GM18867 (cell line): ENCODE data around the gene FGF11.
A peak's percentile ranks its signal among the peaks of the same experiment; 100 is the strongest.
"Not testable (repeated sequence)": the region's sequence is repeated elsewhere in the genome, so short reads cannot be mapped to it uniquely, and the experiment has no call there.

ENCODE experiments used
- ATAC-seq: cut with Tn5 transposase; IDR thresholded peaks from one replicate; pipeline ENCODE4 v1.9.1; 2021; ENCODE audit warnings: mild to moderate bottlenecking, moderate library complexity; ENCODE audit not compliant: unreplicated experiment

Gene FGF11

GRCh38 chr17:7478276-7479212 lies 39.2 kb downstream of the FGF11 start:
- no peak for ATAC-seq

- ATAC-seq: no peak
These were observed 40.1 kb downstream of the FGF11 start, which contains the start of gene ZBTB4 for GRCh38 chr17:7479213-7480088. Gene ZBTB4 (minus strand): TSS chr17:7479631. CDS start chr17:7466801, 12,830 bp downstream.

DNA sequence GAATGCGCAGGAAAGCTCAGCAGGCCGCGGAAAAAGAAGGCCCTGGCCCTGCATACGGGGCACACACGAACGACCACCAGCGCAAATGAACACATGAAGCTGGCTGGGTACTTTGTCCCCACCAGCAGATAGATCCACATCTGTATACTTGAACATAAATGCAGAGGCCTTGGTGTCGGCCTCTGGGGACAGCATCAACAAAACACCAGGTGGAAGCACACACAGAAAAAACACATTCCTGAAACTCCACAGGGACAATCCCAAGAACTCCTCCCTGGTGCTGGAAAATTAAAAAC lies 40.7 kb downstream of the FGF11 start:
- ATAC-seq: no peak

DNA sequence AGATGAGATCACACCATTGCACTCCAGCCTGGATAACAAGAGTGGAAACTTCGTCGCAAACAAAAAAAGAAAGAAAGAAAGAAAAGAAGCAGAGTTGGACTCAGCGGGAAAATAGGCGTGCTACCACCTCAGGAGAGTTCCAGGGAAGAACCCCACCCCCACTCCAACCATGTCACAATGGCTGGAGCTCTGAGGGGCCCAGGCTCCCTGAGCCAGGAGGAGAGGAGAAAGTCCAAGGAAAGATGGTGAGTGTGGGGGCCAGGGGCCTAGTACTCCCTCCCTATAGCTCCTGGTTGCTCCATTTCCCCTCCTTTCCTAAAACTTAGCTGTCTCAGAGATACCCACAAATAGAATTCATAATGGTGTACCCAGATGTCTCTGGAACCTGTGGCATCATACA lies 42.0 kb downstream of the FGF11 start, which contains the start of gene SLC35G6:
Gene SLC35G6, plus strand, starts transcription at position 172 of the 400 bp plus-strand sequence. Its CDS starts 71 bp downstream, at position 243.
- not testable (repeated sequence) for ATAC-seq

DNA sequence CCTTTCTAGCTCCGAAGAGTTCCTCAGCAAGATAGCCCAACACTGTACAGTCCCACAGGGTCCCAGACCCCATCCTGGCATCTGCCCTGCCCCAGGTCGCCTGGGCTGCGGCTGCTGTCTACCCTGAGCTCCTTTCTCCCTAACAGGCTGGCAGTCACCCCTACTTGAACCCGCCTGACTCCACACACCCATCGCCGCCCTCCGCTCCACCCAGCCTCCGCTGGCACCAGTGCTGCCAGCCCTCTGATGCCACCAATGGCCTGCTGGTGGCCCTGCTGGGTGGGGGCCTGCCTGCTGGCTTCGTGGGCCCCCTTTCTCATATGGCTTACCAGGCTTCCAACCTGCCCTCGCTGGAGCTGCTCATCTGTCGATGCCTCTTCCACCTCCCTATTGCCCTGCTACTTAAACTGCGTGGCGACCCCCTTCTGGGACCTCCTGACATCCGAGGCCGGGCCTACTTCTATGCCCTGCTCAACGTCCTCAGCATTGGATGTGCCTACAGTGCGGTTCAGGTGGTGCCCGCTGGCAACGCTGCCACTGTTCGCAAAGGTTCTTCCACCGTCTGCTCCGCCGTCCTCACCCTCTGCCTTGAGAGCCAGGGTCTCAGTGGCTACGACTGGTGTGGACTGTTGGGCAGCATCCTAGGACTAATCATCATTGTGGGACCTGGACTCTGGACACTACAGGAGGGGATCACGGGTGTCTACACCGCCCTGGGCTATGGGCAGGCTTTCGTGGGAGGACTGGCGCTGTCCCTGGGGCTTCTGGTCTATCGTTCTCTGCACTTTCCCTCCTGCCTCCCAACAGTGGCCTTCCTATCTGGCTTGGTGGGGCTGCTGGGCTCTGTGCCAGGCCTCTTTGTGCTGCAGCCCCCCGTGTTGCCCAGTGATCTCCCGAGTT lies 42.8 kb downstream of the FGF11 start:
- ATAC-seq: not testable (repeated sequence)

DNA sequence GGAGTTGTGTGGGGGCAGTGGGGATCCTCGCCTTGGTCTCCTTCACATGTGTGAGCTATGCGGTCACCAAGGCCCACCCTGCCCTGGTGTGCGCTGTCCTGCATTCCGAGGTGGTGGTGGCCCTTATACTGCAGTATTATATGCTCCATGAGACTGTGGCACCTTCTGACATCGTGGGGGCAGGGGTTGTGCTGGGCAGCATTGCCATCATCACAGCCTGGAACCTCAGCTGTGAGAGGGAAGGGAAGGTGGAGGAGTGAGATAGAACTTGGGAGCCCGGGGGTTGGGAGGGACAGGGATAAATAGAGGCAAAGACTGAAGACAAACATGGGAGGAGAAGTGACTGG lies 43.4 kb downstream of the FGF11 start:
- ATAC-seq: not testable (repeated sequence)

DNA sequence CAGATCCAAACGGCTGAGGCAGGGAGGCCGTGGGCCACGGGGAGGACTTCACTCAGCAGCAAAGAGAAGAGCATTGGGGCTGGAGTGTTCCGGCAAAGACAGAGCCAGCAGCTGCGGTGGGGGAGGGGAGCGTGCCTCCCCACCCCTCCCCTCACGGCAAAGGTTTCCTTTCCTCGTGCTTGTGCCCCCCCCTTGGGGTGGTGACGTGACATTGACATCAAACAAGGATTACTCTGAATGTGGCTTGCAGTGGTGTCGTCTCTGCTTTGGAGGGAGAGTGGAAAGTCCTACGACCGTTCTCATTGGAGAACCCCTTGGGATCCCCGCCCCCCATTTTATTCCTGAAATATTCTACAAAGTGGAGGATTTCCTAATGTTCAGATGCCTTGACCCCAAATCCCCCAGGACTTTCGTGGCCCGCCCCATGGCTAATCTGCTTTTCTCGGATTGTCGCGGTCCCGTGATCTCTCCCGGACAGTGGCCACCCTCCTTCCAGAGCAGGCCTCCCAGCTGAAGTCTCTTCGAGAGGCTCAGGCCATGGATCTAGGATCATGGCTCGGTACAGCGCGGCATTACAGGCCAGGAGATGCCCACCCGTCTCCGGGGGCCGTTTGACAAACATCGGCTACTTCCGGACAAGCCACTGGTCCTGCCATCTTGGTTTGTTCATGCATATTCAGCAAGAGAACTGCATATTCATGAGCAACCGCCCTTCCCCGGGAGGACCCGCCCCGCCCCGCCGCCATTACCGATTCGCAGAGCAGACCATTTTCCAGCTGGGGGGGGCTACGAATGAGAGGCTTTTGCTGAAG lies 44.1 kb downstream of the FGF11 start:
- peak; percentile 30 for ATAC-seq

DNA sequence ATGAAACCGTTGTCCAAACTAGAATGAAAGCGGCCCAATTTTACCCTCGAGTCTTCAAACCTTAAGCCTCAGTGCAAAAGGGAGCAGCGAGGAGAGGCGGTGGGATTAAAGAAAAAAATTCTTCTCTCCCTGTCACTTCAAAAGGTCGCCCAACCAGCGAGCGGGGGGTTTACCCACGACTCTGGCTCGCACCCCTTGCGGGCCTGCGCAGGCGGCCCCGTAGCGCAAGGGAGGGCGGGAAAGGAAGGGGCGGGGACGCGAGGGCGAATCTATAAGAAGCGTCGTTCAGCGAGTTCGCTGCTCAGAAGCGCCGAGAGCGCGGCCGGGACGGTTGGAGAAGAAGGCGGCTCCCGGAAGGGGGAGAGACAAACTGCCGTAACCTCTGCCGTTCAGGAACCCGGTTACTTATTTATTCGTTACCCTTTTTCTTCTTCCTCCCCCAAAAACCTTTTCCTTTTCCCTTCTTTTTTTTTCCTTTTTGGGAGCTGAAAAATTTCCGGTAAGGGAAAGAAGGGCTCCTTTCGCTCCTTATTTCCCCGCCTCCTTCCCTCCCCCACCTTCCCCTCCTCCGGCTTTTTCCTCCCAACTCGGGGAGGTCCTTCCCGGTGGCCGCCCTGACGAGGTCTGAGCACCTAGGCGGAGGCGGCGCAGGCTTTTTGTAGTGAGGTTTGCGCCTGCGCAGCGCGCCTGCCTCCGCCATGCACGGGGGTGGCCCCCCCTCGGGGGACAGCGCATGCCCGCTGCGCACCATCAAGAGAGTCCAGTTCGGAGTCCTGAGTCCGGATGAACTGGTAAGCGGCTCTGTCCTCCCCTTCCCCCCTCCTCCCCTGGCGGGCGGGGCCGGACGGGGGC lies 45.0 kb downstream of the FGF11 start, which contains the start of gene POLR2A:
Gene POLR2A, plus strand, starts transcription at position 300 of the 852 bp plus-strand sequence.
- ATAC-seq: peak; percentile 58

DNA sequence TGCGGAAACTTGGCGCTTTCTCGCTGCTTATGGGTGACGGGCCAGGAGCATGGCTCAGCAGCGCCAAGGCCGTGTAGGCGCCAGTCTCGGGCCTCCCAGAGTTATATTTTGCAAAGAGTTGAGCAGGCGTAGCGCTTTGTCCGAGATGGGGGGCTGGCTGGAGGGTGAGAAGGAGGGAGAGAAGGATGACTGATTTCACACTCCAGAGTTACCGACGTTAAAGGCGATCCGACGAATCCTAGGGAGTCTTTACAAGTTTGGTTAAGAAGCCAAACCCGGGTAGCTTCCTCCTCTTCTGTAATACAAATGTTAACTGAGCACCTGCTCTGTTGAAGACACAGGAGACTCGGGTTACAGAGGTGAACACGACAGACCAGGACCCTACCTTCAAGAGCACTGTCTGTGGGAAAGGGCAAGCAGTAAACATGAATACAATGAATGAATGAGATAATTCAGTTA lies 45.6 kb downstream of the FGF11 start:
- ATAC-seq: no peak

DNA sequence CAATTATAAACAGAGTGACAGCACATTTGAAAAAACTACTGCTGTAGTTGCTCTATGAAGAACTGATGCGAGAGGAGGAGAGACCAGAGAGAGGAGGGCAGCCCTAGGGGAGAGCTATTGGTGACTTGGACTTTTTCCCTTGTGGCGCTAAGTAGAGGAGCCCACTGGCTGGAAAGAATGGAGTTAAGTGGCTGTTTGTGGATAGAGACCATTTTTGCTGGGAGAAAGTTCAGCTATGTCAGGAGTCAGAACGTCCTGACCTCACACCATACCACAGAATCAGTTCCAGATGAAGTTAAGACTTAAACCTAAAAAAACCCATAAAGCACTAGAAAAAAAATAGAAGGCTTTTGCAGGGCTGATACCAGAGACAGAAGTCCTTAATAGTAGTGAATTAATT lies 46.9 kb downstream of the FGF11 start:
- no peak for ATAC-seq

- no peak for ATAC-seq
These were observed 50.8 kb downstream of the FGF11 start for GRCh38 chr17:7490144-7490543.

- no peak for ATAC-seq
These were observed 52.3 kb downstream of the FGF11 start for GRCh38 chr17:7491583-7491982.

GRCh38 chr17:7493941-7494340 lies 54.6 kb downstream of the FGF11 start:
- no peak for ATAC-seq
